HEK293 (cell line): ENCODE measurements around the gene WBP2NL.
"Not testable (repeated sequence)": the region's sequence is repeated elsewhere in the genome, so short reads cannot be mapped to it uniquely, and the experiment has no call there.

Source experiments
- CTCF ChIA-PET: fragments of 350-600 bp; formaldehyde crosslinking; extraction: SDS; loops from one replicate; lab custom pipeline; 2021; ENCODE audit warnings: antibody characterized with exemption; lab: Yijun Ruan, JAX
- POLR2A ChIA-PET: fragments of 300-600 bp; formaldehyde crosslinking; extraction: SDS; loops from one replicate; lab custom pipeline; 2020; ENCODE audit warnings: antibody characterized with exemption, inconsistent platforms; lab: Yijun Ruan, JAX
- H3K27ac ChIP-seq: fragments of 200-500 bp; sonication (Bioruptor generic); 2 replicates; pipeline ENCODE4 v1.5.1; 2014; ENCODE audit warnings: low read depth, low read length, control low read depth, inconsistent platforms; ENCODE audit errors: extremely low read depth
- H3K36me3 ChIP-seq, 2 experiments: fragments of 200-500 bp in 1 of 2; sonication (Bioruptor generic) in 1 of 2; 1 replicate in 1 of 2; 2 replicates in 1 of 2; pipeline ENCODE4 v1.5.1; 2014 to 2017; ENCODE audit warnings: inconsistent platforms in 2 of 2, low read length in 2 of 2; ENCODE audit not compliant: control insufficient read depth in 2 of 2, insufficient read depth in 1 of 2
- H3K4me1 ChIP-seq: fragments of 200-500 bp; sonication (Bioruptor generic); 2 replicates; pipeline ENCODE4 v1.5.1; 2014; ENCODE audit warnings: mild to moderate bottlenecking, low read length, inconsistent platforms; ENCODE audit not compliant: control insufficient read depth, insufficient read depth
- H3K4me3 ChIP-seq: 2 replicates; pipeline ENCODE4 v1.5.1; 2011; ENCODE audit warnings: low read depth, mild to moderate bottlenecking, control low read depth, low read length, moderate library complexity
- H3K9me3 ChIP-seq: fragments of 200-500 bp; sonication (Bioruptor generic); 2 replicates; pipeline ENCODE4 v1.5.1; 2014; ENCODE audit warnings: low read depth, low read length, inconsistent platforms; ENCODE audit not compliant: control insufficient read depth, insufficient read depth
- HIC1 ChIP-seq: fragments of 450-650 bp; formaldehyde crosslinking; IDR thresholded peaks from 2 replicates; pipeline ENCODE4 v1.5.1; 2016; ENCODE audit warnings: missing biosample characterization, missing genetic modification characterization
- PBX3 ChIP-seq: sonication (generic); formaldehyde crosslinking; IDR thresholded peaks from 2 replicates; pipeline ENCODE4 v1.8.1; 2022; ENCODE audit warnings: mild to moderate bottlenecking, moderate library complexity, missing genetic modification reagents
- PRDM4 ChIP-seq: fragments of 450-650 bp; formaldehyde crosslinking; IDR thresholded peaks from 2 replicates; pipeline ENCODE4 v1.5.1; 2017; ENCODE audit warnings: missing biosample characterization, missing genetic modification characterization
- ZFHX2 ChIP-seq: fragments of 450-650 bp; formaldehyde crosslinking; conservative IDR thresholded peaks from 2 replicates; pipeline ENCODE4 v1.5.1; 2016; ENCODE audit warnings: missing biosample characterization, missing genetic modification characterization
- ZNF140 ChIP-seq: fragments of 450-650 bp; formaldehyde crosslinking; IDR thresholded peaks from 2 replicates; pipeline ENCODE4 v1.5.1; 2016; ENCODE audit warnings: missing biosample characterization, missing genetic modification characterization
- ZNF157 ChIP-seq: fragments of 450-650 bp; formaldehyde crosslinking; IDR thresholded peaks from 2 replicates; pipeline ENCODE4 v1.5.1; 2016; ENCODE audit warnings: missing biosample characterization, missing genetic modification characterization
- ZNF341 ChIP-seq: fragments of 450-650 bp; formaldehyde crosslinking; IDR thresholded peaks from 2 replicates; pipeline ENCODE4; 2016; ENCODE audit warnings: low read depth, missing biosample characterization, missing genetic modification characterization
- ZNF654 ChIP-seq: fragments of 450-650 bp; formaldehyde crosslinking; IDR thresholded peaks from 2 replicates; pipeline ENCODE4 v1.5.1; 2016; ENCODE audit warnings: low read depth, missing biosample characterization, missing genetic modification characterization
- TF ChIP-seq, protein P1 (sequence below): fragments of 450-650 bp; formaldehyde crosslinking; IDR thresholded peaks from 2 replicates; pipeline ENCODE4 v1.5.1; 2016; ENCODE audit warnings: missing biosample characterization, missing genetic modification characterization

WBP2NL gene

DNA sequence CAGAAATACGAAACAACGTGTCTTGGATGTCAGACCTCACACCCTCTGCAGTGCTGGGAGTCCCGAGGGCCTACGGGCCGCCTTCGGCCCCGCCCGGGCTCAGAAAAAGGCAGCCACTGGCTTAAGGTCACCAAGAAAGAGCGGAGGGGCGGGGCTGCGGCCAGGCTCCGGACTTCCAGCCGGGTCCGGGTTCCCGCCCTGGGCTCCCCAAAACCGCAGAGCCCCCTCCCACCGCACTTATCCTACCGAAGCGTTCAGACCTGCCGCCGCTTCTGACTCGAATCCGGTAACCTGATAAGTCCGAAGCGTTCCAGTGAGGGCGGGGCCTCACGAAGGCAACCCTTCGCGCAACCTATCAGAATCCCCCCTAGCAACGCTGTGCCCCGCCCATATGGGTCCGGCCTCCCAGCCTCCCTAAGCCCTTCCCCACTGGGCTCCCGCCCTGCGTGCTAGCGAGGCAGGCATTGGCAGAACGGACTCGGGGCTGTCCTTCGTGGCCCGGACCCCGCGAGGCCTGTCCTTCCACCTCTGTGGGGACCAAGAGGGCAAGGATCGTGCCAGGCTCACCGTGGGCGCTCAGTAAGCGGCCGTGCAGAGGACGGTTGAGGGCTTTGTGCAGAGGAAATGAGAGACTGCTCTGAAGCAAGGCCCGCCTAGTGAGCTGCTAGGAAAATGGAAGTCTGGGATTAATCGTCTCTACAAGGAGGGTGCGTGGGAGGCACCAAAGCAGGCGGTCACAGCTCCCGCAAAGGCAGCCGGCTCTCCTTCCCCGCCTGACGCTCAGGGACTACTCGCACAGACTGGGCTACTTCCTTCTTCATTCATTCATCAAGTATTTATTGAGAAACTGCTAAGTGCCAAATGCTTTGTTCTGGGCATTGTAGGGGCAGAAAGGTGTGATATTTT lies 72.2 kb downstream of the WBP2NL start, which contains the start of gene NAGA (continued):
- TF ChIP-seq PBX3 (CRISPR knock-in tag) (peak; percentile 67; the same call in 1 of the 2 replicates), PRDM4 (tag by site-specific recombination) (0 out of 2 replicates have a peak, but pooled peaks have one; percentile 25), HIC1 (tag by site-specific recombination) (peak; percentile 94), ZNF140 (no peak), ZNF157 (tag by site-specific recombination) (no peak), ZNF654 (tag by site-specific recombination) (no peak)
- TF ChIP-seq, protein P1, sequence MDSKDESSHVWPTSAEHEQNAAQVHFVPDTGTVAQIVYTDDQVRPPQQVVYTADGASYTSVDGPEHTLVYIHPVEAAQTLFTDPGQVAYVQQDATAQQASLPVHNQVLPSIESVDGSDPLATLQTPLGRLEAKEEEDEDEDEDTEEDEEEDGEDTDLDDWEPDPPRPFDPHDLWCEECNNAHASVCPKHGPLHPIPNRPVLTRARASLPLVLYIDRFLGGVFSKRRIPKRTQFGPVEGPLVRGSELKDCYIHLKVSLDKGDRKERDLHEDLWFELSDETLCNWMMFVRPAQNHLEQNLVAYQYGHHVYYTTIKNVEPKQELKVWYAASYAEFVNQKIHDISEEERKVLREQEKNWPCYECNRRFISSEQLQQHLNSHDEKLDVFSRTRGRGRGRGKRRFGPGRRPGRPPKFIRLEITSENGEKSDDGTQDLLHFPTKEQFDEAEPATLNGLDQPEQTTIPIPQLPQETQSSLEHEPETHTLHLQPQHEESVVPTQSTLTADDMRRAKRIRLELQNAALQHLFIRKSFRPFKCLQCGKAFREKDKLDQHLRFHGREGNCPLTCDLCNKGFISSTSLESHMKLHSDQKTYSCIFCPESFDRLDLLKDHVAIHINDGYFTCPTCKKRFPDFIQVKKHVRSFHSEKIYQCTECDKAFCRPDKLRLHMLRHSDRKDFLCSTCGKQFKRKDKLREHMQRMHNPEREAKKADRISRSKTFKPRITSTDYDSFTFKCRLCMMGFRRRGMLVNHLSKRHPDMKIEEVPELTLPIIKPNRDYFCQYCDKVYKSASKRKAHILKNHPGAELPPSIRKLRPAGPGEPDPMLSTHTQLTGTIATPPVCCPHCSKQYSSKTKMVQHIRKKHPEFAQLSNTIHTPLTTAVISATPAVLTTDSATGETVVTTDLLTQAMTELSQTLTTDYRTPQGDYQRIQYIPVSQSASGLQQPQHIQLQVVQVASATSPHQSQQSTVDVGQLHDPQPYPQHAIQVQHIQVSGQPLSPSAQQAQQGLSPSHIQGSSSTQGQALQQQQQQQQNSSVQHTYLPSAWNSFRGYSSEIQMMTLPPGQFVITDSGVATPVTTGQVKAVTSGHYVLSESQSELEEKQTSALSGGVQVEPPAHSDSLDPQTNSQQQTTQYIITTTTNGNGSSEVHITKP: peak; percentile 57

DNA sequence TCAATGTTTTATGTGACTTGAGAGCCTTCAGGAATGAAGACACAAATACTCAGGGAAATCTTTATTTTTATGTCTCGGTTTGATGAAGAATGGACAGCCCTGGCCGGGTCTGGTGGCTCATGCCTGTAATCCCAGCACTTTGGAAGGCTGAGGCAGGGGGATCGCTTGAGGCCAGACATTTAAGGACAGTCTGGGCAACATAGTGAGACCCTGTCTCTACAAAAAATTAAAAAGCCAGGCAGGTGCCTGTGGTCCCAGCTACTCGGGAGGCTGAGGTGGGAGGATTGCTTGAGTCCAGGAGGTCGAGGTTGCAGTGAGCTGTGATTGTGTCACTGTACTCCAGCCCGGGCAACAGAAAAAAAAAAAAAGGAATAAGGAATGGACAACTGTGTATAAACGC lies 72.9 kb downstream of the WBP2NL start:
- not testable (repeated sequence) for H3K27ac ChIP-seq, H3K9me3 ChIP-seq, H3K4me3 ChIP-seq, H3K4me1 ChIP-seq
- CTCF ChIA-PET: interaction anchor here (0.6 to 0.7 kb wide), 2 partner anchors 21 to 243 kb away, joined by 5 to 6 read pairs; no protein-coding TSS in a partner anchor
- peaks cover 4 to 25% of the 10 kb centered on the region in 2 experiments; a peak in 2 of 3 replicates for H3K36me3 ChIP-seq
- POLR2A ChIA-PET: interaction anchor here (0.5 to 2.2 kb wide), 5 partner anchors 8 to 533 kb away, joined by 3 to 19 read pairs (median 4); partner anchors contain the start of genes NDUFA6 and SMDT1

DNA sequence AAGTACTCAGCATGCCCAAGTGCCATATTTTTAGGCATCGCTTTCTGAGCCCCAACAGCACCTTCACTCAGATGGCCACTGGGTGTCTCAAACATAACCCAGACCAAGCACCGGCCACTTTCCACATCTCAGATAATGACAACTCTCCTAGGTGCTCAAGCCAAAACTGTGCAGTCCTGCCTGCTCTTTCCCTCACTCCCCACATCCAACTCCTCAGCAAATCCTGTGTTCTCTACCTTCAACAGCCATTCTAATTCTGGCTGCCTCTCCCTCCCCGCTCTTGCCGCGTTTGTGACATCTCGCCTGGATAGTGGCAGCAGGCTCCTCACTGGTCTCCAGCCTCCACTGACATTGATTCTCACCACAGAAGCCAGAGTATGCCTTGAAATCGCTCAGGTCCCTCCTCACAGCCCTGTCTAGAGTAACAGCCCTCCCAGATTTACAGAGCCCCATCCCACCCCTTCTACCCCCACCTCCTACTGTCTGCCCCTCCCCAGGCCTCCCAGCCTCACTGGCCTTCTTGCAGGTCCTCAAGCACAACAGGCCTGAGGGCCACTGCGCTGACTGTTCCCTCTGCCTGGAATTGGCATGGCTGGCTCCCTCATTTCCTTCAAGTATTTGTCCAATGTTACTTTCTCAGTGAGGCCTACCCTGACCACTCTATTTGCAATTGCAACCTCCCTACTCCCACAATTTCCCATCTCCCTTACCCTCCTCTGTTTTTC lies 74.2 kb downstream of the WBP2NL start:
- Histone ChIP-seq H3K9me3 (no peaks in the 10 kb centered on the region), H3K4me3 (no peak overlapping the region), H3K27ac (no peak overlapping the region), H3K36me3 (peaks cover 4 to 13% of the 10 kb centered on the region in 2 experiments; a peak in 2 of 3 replicates), H3K4me1 (peaks cover 2% of the 10 kb centered on the region; the same call in 1 of the 2 replicates)
- TF ChIP-seq ZFHX2: no peak
- peak; percentile 55 for TF ChIP-seq ZNF341
- ChIA-PET POLR2A (no interaction called here), CTCF (no interaction called here)
